ENCODE data around the gene RASEF. TPM values are rescaled to one million over a fixed set of nuclear protein-coding genes. Genes with fewer than 3 reads are reported as not detected.

RASEF gene
- total RNA-seq, 1 donor from 2014 or later = 10.9 TPM

DNA sequence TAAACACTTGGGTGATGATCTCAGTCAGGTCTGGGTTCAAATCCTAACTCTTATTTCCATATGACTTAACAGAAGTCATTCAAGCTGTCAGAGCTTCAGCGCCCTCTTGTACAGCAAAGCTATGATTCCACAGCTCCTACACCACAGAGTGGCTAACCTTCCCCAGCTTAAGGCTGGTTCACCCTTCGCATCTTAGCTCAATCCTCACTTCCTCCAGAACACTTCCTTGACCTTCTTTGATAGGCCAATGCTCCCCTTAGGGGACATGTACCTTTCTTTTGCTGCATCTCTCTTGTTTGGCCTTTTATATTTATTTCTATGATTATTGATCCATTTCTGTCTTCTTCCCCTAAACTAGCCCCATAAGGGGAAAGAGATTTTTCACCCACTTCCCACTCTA, 57.0 kb downstream of the RASEF start:
- Histone ChIP-seq H3K27me3 (no peaks in the 10 kb centered on the region), H3K4me1 (no peaks in the 10 kb centered on the region), H3K4me3 (no peak overlapping the region), H3K27ac (no peak overlapping the region), H3K9me3 (no peaks in the 10 kb centered on the region), H3K36me3 (no peaks in the 10 kb centered on the region)
- TF ChIP-seq CTCF (IDR thresholded peaks at IDR 0.05) = no peak
- ATAC-seq (no peak), DNase-seq (no peak)
- intact Hi-C loops (cut with DNase I) = no loop called here

GRCh38 chr9:83005361-83005760, 57.6 kb downstream of the RASEF start:
- H3K27ac ChIP-seq = no peak overlapping the region
- no peaks in the 10 kb centered on the region for H3K4me1 ChIP-seq
- no peak overlapping the region for H3K4me3 ChIP-seq
- intact Hi-C loops (cut with DNase I) = no loop called here
- H3K27me3 ChIP-seq = no peaks in the 10 kb centered on the region
- TF ChIP-seq CTCF (IDR thresholded peaks at IDR 0.05) = no peak
- no peaks in the 10 kb centered on the region for H3K9me3 ChIP-seq
- DNase-seq (no peak), ATAC-seq (no peak)
- no peaks in the 10 kb centered on the region for H3K36me3 ChIP-seq

- H3K27ac ChIP-seq = no peak overlapping the region
- H3K9me3 ChIP-seq = no peaks in the 10 kb centered on the region
- intact Hi-C loops (cut with DNase I) = no loop called here
- no peak for TF ChIP-seq CTCF (IDR thresholded peaks at IDR 0.05)
- H3K4me3 ChIP-seq = no peak overlapping the region
- ATAC-seq (no peak), DNase-seq (no peak)
- no peaks in the 10 kb centered on the region for H3K27me3 ChIP-seq
- no peaks in the 10 kb centered on the region for H3K4me1 ChIP-seq
- no peaks in the 10 kb centered on the region for H3K36me3 ChIP-seq
Measured at GRCh38 chr9:83002329-83002728, 60.6 kb downstream of the RASEF start.

GRCh38 chr9:83000765-83001164, 62.2 kb downstream of the RASEF start:
- Histone ChIP-seq H3K9me3 (no peaks in the 10 kb centered on the region), H3K4me3 (no peak overlapping the region), H3K27me3 (no peaks in the 10 kb centered on the region), H3K36me3 (no peaks in the 10 kb centered on the region), H3K27ac (no peak overlapping the region), H3K4me1 (no peaks in the 10 kb centered on the region)
- no peak for ATAC-seq
- intact Hi-C loops (cut with DNase I) = no loop called here
- DNase-seq = no peak
- TF ChIP-seq CTCF (IDR thresholded peaks at IDR 0.05) = no peak

DNA sequence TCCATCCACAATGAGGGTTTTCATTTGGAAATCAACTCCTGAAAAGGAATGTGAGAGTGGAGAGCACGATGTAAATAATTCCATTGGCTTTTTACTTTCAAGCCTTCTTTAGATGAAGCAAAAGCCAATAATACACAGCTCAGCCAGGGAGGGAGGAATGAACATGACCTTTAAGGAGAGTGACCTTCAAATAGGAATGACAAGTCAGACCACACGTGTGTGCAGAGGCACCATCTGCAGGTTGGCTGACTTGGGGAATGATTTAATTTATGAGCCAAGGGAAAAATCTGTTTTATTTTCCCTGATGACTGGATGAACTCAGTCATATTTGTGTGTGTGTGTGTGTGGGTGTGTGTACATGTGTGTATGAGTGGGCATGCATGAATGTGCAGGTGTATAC, 64.5 kb downstream of the RASEF start:
- Histone ChIP-seq H3K9me3 (no peaks in the 10 kb centered on the region), H3K4me3 (no peak overlapping the region), H3K27ac (no peak overlapping the region), H3K4me1 (no peaks in the 10 kb centered on the region), H3K36me3 (no peaks in the 10 kb centered on the region), H3K27me3 (no peaks in the 10 kb centered on the region)
- no peak for DNase-seq
- no peak for TF ChIP-seq CTCF (IDR thresholded peaks at IDR 0.05)
- intact Hi-C loops (cut with DNase I) = no loop called here
- ATAC-seq = no peak

DNA sequence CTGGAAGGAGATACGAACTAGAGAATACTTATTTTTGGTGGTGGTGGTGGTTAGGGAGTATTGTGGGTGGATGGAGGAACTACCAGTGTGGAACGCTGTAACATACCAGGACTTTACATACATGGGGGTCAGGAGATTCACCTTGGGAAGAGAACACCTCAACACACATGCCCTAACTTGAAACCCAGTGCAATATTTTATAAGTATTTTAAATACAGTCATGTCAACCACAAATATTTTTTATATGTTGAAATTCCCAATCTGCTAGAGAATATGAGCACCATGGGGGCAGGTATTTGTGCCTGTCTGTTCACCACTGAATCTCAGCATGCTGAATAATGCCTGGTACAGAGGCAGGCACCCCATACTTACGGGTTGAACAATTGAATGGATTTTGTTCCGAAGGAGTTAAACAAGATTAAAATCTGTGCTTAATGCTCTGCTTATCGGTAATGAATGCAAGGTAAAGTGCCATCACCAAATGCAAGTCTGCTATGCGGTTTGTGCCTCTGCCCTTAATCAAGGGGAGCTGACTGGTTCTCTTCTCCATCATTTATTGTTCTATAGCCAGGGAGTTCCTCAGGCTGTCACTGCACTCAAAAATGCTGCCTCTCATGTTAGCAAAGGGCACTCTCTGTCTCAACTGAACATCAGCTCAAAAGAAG, 65.3 kb downstream of the RASEF start:
- H3K27me3 ChIP-seq = no peaks in the 10 kb centered on the region
- ATAC-seq (no peak), DNase-seq (no peak)
- H3K9me3 ChIP-seq = no peaks in the 10 kb centered on the region
- no peaks in the 10 kb centered on the region for H3K36me3 ChIP-seq
- intact Hi-C loops (cut with DNase I) = no loop called here
- no peak overlapping the region for H3K27ac ChIP-seq
- no peaks in the 10 kb centered on the region for H3K4me1 ChIP-seq
- TF ChIP-seq CTCF (IDR thresholded peaks at IDR 0.05) = no peak
- H3K4me3 ChIP-seq = no peak overlapping the region
